HL-60/S4 (cell line): ENCODE results near the gene P4HA2.

Experiments used
- in situ Hi-C: fragments of 300-500 bp; cut with MboI; formaldehyde crosslinking; loops from 2 replicates; pipeline ENCODE4 v1.14.3; 2022; ENCODE audit warnings: low sequenced_read_pairs

The P4HA2 gene

GRCh38 chr5:132264546-132265335 is 37.1 kb upstream of the P4HA2 start:
- in situ Hi-C loops = no loop called here

GRCh38 chr5:132263548-132264261 is 36.1 kb upstream of the P4HA2 start:
- in situ Hi-C loops = no loop called here

- in situ Hi-C loops = no loop called here
Observed at GRCh38 chr5:132262882-132263547, 35.4 kb upstream of the P4HA2 start.

- in situ Hi-C loops = no loop called here
Observed at GRCh38 chr5:132261881-132262845, 34.5 kb upstream of the P4HA2 start.

GRCh38 chr5:132260714-132261551 is 33.3 kb upstream of the P4HA2 start:
- in situ Hi-C loops = no loop called here

- in situ Hi-C loops = no loop called here
Observed at GRCh38 chr5:132260051-132260450, 32.4 kb upstream of the P4HA2 start.

GRCh38 chr5:132259069-132259851 is 31.6 kb upstream of the P4HA2 start:
- in situ Hi-C loops = no loop called here

- in situ Hi-C loops = no loop called here
Observed at GRCh38 chr5:132258102-132259068, 30.7 kb upstream of the P4HA2 start.

- in situ Hi-C loops = no loop called here
Observed at GRCh38 chr5:132257131-132258101, 29.8 kb upstream of the P4HA2 start, which contains the start of gene PDLIM4. Gene PDLIM4 (plus strand): TSS chr5:132257696. CDS start chr5:132257735, 39 bp downstream.

GRCh38 chr5:132256783-132257130 is 29.1 kb upstream of the P4HA2 start:
- in situ Hi-C loops = no loop called here

GRCh38 chr5:132256086-132256782 is 28.6 kb upstream of the P4HA2 start:
- in situ Hi-C loops = no loop called here

- in situ Hi-C loops = no loop called here
Observed at GRCh38 chr5:132254321-132254977, 26.8 kb upstream of the P4HA2 start.

GRCh38 chr5:132253452-132254320 is 26.0 kb upstream of the P4HA2 start:
- in situ Hi-C loops = no loop called here

- in situ Hi-C loops = no loop called here
Observed at GRCh38 chr5:132253008-132253441, 25.4 kb upstream of the P4HA2 start.
